Neural crest cell (in vitro differentiated cells): Measurements from ENCODE around the gene TMED1. TPM values are rescaled to one million over a fixed set of nuclear protein-coding genes. Genes with fewer than 3 reads are reported as not detected.

Source experiments
- DNase-seq: peaks from one replicate; pipeline ENCODE4 v3.0.0; 2021; ENCODE audit warnings: low read depth, mixed read lengths, low spot score
- H3K27ac Mint-ChIP-seq: one replicate; pipeline ENCODE4 v1.8.0; 2021; ENCODE audit warnings: mild to moderate bottlenecking, mixed read lengths; ENCODE audit not compliant: unreplicated experiment
- H3K27me3 Mint-ChIP-seq: 2 replicates; pipeline ENCODE4 v1.8.0; 2021; ENCODE audit warnings: low read depth, mild to moderate bottlenecking, mixed read lengths
- H3K36me3 Mint-ChIP-seq: 2 replicates; pipeline ENCODE4 v1.8.0; 2021; ENCODE audit warnings: low read depth, mild to moderate bottlenecking, mixed read lengths
- H3K4me1 Mint-ChIP-seq: 2 replicates; pipeline ENCODE4 v1.8.0; 2021; ENCODE audit warnings: mixed read lengths
- H3K4me3 Mint-ChIP-seq: one replicate; pipeline ENCODE4 v1.8.0; 2021; ENCODE audit warnings: mild to moderate bottlenecking, mixed read lengths
- H3K9me3 Mint-ChIP-seq: 2 replicates; pipeline ENCODE4 v1.8.0; 2021; ENCODE audit warnings: mixed read lengths
- total RNA-seq: library from RNA; stranded (reverse); gene quantifications from 2 replicates; pipeline ENCODE4 v1.2.1, GENCODE V29; 2021
- TF ChIP-seq, protein P1 (sequence below): fragments of 200-600 bp; sonication (generic); conservative IDR thresholded peaks from 2 replicates; pipeline ENCODE4 v1.5.0; 2021; ENCODE audit warnings: antibody characterized with exemption, mild to moderate bottlenecking

TMED1 gene
- total RNA-seq, 1 donor from 2014 or later = 30.9 TPM

DNA sequence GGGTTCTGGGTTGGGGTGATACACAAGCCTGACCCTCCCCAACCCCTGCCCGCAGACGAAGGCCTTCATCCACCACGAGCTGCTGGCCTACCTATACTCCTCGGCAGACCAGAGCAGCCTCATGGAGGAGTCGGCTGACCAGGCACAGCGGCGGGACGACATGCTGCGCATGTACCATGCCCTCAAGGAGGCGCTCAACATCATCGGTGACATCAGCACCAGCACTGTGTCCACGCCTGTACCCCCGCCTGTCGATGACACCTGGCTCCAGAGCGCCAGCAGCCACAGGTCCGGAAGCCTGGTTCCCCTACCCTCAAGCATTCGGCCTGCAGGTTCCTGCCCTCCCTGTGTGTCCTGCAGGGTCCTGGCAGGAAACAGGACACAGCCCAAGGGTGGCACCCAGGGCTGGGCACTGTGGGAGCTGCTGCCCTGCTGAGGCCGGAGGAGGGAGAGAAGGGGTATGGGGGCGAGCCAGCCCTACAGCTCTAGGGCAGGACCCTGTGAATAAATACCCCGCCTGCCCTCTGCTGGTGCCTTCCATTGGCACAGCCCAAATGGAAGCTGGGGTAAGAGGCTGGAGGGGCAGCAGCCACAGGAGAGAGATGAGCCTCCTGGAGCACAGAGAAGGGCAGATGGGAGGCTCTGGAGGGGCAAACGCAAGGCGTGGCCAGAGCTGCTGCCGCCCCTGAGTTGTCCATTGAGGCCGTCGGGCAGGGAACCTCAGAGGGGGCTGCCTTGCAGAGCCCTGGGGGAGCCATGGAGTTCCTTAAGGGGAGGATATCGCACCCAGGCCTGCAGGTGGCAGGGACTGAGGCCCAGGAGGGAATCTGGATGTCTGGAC, 6.8 kb downstream of the TMED1 start:
- Mint-ChIP-seq H3K4me1 (no peaks in the 10 kb centered on the region), H3K27me3 (no peaks in the 10 kb centered on the region), H3K36me3 (peaks cover 2% of the 10 kb centered on the region), H3K9me3 (no peaks in the 10 kb centered on the region), H3K4me3 (no peak overlapping the region), H3K27ac (no peak overlapping the region)
- no peak for DNase-seq
- TF ChIP-seq, protein P1, sequence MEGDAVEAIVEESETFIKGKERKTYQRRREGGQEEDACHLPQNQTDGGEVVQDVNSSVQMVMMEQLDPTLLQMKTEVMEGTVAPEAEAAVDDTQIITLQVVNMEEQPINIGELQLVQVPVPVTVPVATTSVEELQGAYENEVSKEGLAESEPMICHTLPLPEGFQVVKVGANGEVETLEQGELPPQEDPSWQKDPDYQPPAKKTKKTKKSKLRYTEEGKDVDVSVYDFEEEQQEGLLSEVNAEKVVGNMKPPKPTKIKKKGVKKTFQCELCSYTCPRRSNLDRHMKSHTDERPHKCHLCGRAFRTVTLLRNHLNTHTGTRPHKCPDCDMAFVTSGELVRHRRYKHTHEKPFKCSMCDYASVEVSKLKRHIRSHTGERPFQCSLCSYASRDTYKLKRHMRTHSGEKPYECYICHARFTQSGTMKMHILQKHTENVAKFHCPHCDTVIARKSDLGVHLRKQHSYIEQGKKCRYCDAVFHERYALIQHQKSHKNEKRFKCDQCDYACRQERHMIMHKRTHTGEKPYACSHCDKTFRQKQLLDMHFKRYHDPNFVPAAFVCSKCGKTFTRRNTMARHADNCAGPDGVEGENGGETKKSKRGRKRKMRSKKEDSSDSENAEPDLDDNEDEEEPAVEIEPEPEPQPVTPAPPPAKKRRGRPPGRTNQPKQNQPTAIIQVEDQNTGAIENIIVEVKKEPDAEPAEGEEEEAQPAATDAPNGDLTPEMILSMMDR = peak; percentile 17

DNA sequence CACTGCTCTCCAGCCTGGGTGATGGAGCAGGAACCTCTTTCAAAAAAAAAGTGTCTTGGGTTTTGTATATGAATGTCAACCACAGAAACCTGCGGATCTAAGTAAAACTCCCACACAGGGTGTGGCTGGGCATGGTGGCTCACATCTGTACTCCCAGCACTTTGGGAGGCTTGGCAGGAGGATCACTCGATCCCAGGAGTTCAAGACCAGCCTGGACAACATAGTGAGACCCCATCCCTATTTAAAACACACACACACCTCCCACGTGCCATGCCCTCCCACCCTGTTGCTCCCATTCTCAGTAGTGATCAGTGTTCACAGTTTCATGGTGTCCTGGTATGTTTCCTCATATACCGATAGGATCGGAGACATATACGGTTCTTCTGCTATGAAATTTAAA, 9.2 kb downstream of the TMED1 start:
- DNase-seq = no peak
- Mint-ChIP-seq H3K9me3 (no peaks in the 10 kb centered on the region), H3K27me3 (no peaks in the 10 kb centered on the region), H3K4me3 (no peak overlapping the region), H3K36me3 (peaks cover 4% of the 10 kb centered on the region), H3K27ac (no peak overlapping the region), H3K4me1 (no peaks in the 10 kb centered on the region)
- TF ChIP-seq, protein P1 = no peak

DNA sequence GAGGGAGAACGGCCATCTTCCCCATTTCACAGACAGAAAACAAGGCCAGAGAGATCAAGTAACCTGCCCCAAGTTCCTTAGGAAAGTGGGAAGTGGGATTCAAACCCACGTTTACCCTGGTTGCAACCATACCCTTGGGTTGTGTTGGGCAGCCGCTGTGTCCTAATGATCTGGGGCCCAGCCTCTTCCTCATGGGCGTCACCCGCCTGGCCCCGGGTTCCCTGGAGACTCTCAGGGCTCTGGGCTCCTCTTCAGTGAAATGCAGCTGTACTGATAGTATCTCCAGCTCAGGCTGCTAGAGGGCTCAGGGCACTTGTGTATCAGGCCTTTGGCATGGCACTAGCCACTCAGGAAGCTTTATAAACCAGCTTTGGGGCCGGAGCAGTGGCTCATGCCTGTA, 9.8 kb downstream of the TMED1 start:
- H3K27me3 Mint-ChIP-seq = no peaks in the 10 kb centered on the region
- no peaks in the 10 kb centered on the region for H3K4me1 Mint-ChIP-seq
- TF ChIP-seq, protein P1 = no peak
- H3K9me3 Mint-ChIP-seq = no peaks in the 10 kb centered on the region
- peaks cover 4% of the 10 kb centered on the region for H3K36me3 Mint-ChIP-seq
- DNase-seq = no peak
- H3K4me3 Mint-ChIP-seq = no peak overlapping the region
- no peak overlapping the region for H3K27ac Mint-ChIP-seq

DNA sequence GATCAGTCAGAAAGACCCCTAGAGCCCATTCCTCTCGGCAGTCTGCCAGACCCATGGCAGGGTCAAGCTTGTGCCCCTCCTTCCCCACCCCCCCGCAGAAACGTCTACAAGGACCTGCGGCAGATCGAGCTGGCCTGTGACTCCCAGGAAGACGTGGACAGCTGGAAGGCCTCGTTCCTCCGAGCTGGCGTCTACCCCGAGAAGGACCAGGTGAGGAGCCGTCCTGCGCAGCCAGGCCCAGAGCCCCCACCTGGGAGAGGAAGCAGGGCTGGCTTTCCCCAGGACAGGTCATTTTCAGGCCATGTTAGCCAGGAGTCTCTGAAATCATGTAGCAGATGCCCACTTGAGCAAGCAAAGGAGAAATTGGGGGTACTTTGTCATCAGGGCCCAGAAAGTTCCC, 12.3 kb downstream of the TMED1 start:
- TF ChIP-seq, protein P1 = no peak
- Mint-ChIP-seq H3K9me3 (no peaks in the 10 kb centered on the region), H3K27me3 (no peaks in the 10 kb centered on the region), H3K27ac (no peak overlapping the region), H3K36me3 (peaks cover 11% of the 10 kb centered on the region), H3K4me1 (no peaks in the 10 kb centered on the region), H3K4me3 (no peak overlapping the region)
- no peak for DNase-seq

DNA sequence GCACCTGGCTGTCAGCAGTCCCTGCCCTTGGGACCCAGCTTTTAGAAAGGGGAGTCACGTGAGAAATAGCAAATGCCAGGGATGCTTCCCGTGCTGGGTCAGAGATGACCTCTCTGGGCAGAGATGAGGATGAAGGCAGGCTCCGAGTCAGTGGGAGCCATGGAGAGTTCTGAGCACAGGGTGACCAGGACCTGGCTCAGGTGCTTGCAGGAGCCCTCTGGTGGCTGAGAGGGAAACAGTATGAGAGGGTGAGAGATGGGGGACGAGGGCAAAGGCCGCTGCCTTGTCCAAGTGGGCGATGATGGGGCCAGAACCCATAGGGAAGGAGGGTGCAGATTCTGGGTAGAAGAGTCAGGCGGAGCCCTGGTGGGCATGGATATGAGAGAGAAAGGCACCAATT, 15.8 kb downstream of the TMED1 start:
- no peak for DNase-seq
- Mint-ChIP-seq H3K4me1 (no peaks in the 10 kb centered on the region), H3K36me3 (peaks cover 11% of the 10 kb centered on the region), H3K27me3 (no peaks in the 10 kb centered on the region), H3K27ac (peak overlapping the region; percentile 92), H3K4me3 (no peak overlapping the region), H3K9me3 (no peaks in the 10 kb centered on the region)
- TF ChIP-seq, protein P1 = peak; percentile 40
